A204.1 (cell line): Measurements from ENCODE around the gene ZNF280B.

Source experiments
- FAIRE-seq: peaks from 2 replicates; lab custom pipeline; 2012; peaks lifted over from hg19 to GRCh38; lab: Jason Lieb, UNC

Gene ZNF280B

GRCh38 chr22:22508274-22509176 lies at the start of gene ZNF280B:
Gene ZNF280B, minus strand, starts transcription at chr22:22508742. Its CDS starts 19,344 bp downstream, at chr22:22489398.
- no peak for FAIRE-seq

GRCh38 chr22:22556995-22557925 lies 48.7 kb upstream of the ZNF280B start:
- no peak for FAIRE-seq

- no peak for FAIRE-seq
These were observed 48.0 kb upstream of the ZNF280B start for GRCh38 chr22:22556578-22556977.

DNA sequence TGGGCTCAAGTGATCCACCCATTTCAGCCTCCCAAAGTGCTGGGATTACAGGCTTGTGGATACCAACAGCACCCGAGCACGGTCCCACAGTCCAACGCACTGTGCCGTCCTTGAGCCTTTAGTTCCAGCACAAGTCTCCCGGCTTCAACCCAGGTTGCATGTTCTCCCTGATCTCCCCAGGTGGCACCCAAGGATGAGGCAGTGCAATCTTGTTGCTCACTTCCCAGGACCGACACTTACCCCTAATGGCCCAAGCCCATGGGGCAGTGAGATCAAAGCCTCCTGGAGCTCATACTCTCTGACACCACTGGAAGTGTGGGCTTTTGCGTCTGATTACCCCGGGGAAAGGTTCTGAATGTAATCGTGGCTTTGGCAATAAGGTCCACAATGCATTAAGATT lies 47.1 kb upstream of the ZNF280B start:
- no peak for FAIRE-seq

DNA sequence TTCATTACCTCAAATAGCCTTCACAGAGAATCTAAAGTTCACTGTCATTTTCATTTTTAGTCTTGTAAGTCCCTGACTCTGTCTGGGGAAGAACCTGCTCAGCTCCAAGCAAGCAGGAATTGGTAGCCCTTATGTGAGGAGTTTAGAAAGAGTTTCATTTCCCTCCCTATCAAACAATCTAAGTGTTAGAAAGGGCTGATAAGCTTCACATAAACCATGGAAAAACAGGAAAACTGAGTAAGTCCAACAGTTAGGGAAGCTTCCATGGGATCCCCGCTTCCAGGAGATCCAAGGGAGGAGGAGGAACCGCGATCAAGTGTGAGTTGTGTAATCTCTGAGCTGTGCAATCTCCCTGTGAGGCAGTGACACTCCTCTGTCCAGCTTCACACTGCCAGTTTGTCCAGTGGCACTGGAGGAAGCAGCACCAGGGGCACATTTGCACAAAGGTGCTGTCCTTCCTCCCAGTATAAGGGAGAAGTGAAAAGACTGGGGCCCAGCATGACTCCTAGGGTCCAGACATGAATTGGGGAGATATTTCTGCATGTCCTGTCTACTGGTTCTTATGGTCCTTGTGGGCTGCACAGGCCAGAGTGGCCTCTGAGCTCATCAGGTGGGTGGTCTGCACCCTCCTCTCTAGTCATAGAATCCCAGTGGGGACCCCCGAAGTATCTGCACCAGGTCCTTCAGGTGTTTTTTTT lies 46.2 kb upstream of the ZNF280B start:
- FAIRE-seq: no peak

DNA sequence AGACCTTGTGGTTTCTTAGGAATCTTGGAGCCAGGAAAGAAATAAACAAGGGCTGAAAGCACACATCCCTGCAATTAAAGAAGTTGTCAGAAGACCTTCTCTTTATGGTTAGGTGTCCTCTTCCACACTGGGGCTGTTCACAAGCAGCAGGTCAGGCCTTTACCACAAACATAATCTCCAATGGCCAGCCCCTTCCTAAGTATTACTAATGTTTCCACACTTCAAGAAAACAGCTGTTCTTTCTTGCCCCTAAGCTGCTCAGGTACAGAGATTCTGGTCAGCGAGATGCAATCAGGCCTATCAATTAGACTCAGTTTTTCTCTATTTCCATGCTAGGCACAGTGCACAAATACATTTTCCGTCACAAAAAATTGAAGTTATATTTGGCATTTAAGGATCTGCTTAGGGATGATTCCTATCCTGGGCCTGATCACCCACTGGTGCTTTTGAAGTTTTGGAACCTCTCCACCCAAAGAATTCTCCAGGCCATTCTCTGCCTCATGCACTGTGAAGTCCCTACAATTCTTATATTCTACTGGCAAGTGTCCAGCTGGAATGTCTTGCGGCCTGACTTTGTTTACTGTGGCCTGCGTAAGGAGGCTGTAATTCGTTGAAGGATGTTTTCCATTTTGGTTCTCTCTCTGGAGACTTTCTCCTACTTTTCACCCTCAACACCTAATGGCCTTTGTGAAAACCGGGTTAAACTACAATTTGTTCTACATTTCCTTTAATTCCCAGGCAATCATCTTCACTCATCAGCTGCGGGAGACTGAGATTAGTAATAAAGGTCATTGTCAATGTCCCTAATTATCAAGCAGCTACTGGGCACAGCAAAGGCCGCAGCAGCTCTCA lies 45.4 kb upstream of the ZNF280B start:
- no peak for FAIRE-seq

DNA sequence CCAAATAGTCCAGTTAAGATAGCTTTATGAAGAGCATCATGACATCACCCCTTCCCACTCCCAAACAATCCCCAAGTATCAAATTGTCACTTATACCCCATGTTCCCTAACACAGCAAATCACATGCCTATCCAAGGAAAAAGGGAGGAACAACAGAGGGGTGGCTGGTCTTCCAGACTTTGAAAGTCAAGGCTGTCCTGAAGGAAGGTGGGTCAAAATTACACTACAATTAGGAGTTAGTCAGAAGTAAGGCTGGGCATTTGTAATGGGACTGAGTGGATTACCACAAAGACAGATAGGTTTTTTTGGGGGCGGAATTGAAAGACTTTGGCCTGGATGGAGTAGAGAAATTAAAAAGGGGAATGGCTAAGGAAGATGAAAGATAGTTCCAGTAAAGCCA lies 44.6 kb upstream of the ZNF280B start:
- FAIRE-seq: no peak

GRCh38 chr22:22552630-22553029 lies 44.1 kb upstream of the ZNF280B start:
- FAIRE-seq: no peak

- no peak for FAIRE-seq
These were observed 42.4 kb upstream of the ZNF280B start for GRCh38 chr22:22550789-22551434.

DNA sequence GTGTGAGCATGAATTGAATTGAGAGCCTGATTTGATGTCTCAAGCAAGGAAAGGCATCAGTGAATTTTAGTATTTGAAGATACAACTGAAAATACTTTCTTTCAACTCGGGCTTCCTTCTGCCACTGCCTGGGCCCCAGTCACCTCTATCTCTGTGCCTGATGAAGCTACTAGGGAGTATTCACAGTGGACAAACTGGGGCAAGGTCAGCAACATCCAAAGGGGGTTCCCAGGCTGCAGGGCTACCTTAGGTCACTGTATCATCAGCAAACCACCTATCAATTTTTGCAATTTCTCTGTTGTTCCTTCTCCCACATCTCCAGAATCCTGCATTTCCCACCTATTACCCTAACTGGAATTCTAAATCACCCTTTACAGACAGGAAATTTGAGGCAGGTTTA lies 40.4 kb upstream of the ZNF280B start:
- FAIRE-seq: no peak

- no peak for FAIRE-seq
These were observed 39.8 kb upstream of the ZNF280B start for GRCh38 chr22:22548317-22548716.

DNA sequence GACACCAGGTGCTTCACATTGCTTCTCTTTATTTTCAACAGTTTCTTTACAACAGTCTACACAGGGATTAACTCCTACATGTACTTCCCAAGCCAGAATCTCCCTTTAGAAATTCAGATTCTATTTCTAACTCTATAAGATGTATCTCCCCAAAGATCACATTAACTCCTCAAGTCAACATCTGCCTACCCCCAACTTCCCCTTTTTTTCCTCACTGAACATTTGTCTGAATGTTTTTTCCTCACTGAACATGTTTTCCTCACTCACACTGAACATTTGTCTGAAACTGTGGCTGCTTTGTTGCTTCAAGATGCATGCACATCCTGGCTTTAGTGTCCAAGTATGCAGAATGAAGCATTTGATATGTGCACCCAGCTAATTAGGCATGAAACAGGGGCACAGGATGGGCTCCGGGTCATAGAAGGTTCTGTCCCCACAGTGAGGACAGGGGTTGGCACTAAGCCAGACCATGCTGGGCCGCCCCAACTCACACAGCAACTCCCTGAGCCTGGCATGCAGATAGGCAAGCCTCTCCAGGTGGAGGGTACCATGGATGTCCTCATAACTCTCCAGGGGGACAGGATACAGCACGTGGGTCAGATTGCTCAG lies 39.3 kb upstream of the ZNF280B start:
- no peak for FAIRE-seq

DNA sequence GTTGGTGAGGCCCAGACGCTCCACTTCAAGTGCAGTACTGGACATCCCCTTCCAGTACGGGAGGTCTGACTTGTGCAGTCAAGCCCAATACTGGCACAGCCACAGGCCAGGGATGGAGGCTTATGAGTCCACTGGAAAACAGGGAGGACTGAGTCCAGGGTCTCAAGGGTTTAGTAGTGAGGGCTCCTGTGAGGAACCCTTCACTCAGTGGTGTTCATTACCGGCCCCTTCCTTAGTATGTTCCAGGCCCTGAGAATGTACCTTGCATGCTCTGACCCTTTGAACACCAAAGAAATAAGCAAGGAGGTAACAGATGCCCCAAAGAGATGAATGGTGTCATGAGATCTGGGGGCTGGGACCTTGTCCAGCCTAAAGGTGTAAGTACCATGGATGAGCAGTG lies 38.7 kb upstream of the ZNF280B start:
- FAIRE-seq: no peak

DNA sequence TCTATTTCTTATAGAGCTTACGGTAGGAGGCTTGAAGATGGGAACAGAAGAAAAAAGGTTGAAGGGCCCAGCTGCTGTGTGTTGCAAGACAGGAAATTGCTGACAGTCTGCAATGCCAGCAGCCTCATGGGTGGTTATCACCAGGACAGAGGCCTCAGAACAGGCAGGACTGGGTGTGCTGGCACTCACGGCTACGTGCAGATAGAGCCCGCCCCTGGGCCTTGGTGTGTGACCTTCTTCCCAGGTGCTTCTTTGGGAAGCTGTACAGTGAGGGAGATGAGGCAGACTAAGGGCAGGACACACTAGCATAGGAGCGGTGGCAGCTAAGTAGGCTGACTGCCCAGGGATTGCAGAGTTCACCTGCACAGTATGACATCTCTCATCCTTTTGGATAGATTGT lies 37.9 kb upstream of the ZNF280B start:
- FAIRE-seq: no peak

- no peak for FAIRE-seq
These were observed 36.5 kb upstream of the ZNF280B start for GRCh38 chr22:22545084-22545483.

DNA sequence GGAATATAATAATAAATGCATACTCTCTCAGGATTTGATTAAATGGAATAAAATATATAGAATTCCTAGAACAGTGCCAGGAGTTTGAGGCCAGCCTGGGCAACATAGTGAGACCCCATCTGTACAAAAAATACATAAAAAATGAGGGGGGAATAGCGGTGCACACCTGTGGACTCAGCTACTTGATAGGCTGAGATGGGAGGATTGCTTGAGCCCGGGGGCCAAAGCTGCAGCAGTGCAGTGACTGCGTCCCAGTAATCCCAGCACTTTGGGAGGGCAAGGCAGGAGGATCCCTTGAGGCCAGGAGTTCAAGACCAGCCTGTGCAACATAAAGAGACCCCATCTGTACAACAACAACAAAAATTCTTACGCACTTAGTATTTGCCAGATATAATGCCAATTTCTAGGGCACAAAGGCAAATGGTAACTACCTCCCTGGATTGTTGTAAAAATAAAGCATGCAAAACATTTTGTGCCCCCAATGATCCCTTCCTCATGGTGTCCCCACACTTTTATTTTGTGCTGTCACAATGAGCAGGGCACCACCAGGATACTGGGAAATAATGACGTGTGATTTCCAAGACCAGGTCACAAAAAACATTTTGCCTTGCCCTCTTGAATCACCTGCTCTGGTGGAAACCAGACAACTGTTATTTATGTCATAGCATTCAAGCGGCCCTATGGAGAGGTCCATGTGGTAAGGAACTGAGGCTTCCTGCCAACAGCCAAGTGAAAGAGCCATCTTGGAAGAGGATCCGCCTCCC lies 29.9 kb upstream of the ZNF280B start:
- no peak for FAIRE-seq

GRCh38 chr22:22536916-22537315 lies 28.4 kb upstream of the ZNF280B start:
- FAIRE-seq: no peak

- FAIRE-seq: no peak
These were observed 28.0 kb upstream of the ZNF280B start for GRCh38 chr22:22536515-22536914.

- no peak for FAIRE-seq
These were observed 27.1 kb upstream of the ZNF280B start for GRCh38 chr22:22535662-22536061.
